ENCODE results near the gene STXBP1.

DNA sequence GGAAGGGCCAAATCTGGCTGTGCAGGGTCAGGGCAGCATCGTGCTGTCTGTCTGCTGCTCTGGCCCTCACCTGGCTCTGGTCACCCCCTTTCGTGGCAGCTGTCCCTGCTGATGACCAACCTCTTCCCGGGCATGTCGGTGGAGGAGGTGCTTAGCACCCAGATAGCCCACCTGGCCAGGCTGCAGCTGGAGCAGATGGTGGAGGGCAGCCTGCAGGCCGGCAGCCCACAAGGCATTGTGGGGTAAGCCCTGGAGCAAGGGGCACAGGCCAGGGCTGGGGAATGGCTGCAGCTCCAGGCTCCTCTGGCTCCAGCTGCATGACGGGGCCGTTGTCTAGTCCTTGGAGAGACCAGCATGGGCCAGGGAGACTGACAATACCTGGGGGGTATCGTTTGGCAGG lies 114.8 kb downstream of the STXBP1 start:
- TF ChIP-seq CTCF (IDR thresholded peaks at IDR 0.05; ENCODE audit: low read length) = no peak
- no peak for TF ChIP-seq EZH2 (IDR thresholded peaks at IDR 0.05; ENCODE audit: borderline replicate concordance, low read length)

Data from OCI-LY1 (cell line).